SU-DHL-6 (cell line): ENCODE results near the gene RPS6KA4.

ENCODE experiments used
- H2AFZ ChIP-seq: fragments of 200-600 bp; sonication (generic); 2 replicates; pipeline ENCODE4 v1.6.1; 2014; ENCODE audit warnings: low read depth, mild to moderate bottlenecking, moderate library complexity, mixed read lengths, antibody characterized with exemption, low read length; ENCODE audit not compliant: severe bottlenecking
- H3F3A ChIP-seq: fragments of 200-600 bp; shearing (Covaris generic); 2 replicates; pipeline ENCODE4 v1.6.0; 2016; ENCODE audit warnings: antibody characterized with exemption, mild to moderate bottlenecking; ENCODE audit not compliant: insufficient read depth
- H3K27ac ChIP-seq: fragments of 200-600 bp; sonication (generic); 2 replicates; pipeline ENCODE4 v1.5.1; 2016; ENCODE audit warnings: low read depth, mild to moderate bottlenecking, low read length, moderate library complexity, mixed read lengths
- H3K27me3 ChIP-seq: fragments of 200-600 bp; sonication (generic), shearing (Covaris generic); 2 replicates; pipeline ENCODE4 v1.6.0; 2014; ENCODE audit warnings: mild to moderate bottlenecking, low read length
- H3K36me3 ChIP-seq: fragments of 200-600 bp; sonication (generic); 2 replicates; pipeline ENCODE4 v1.6.1; 2014; ENCODE audit warnings: mild to moderate bottlenecking, low read length, mixed read lengths
- H3K4me2 ChIP-seq: fragments of 300-600, 200-600 bp; shearing (Covaris generic), sonication (generic); 2 replicates; pipeline ENCODE4 v1.6.0; 2014; ENCODE audit warnings: low read length, low read depth, mild to moderate bottlenecking; ENCODE audit not compliant: poor library complexity, severe bottlenecking
- H3K4me3 ChIP-seq: fragments of 200-600 bp; sonication (generic); 2 replicates; pipeline ENCODE4 v1.5.1; 2014; ENCODE audit warnings: antibody characterized with exemption, low read length, mild to moderate bottlenecking, mixed read lengths; ENCODE audit not compliant: insufficient read depth, poor library complexity, severe bottlenecking
- H3K79me2 ChIP-seq: fragments of 200-600 bp; sonication (generic); 2 replicates; pipeline ENCODE4 v1.6.1; 2014; ENCODE audit warnings: mild to moderate bottlenecking, low read length, moderate library complexity; ENCODE audit not compliant: insufficient read depth
- H3K9ac ChIP-seq: fragments of 200-600 bp; sonication (generic); 2 replicates; pipeline ENCODE4 v1.7.0; 2014; ENCODE audit warnings: mild to moderate bottlenecking, low read length
- H3K9me2 ChIP-seq: fragments of 200-600 bp; sonication (generic); replicated peaks from 2 replicates; pipeline ENCODE4 v1.6.1; 2014; ENCODE audit warnings: low read length; ENCODE audit not compliant: insufficient read depth
- H3K9me3 ChIP-seq: fragments of 200-600 bp; sonication (generic); 2 replicates; pipeline ENCODE4 v1.6.1; 2014; ENCODE audit warnings: low read length, mixed read lengths; ENCODE audit not compliant: insufficient read depth
- H4K20me1 ChIP-seq: fragments of 200-600 bp; sonication (generic); 2 replicates; pipeline ENCODE4 v1.6.1; 2014; ENCODE audit warnings: low read depth, mild to moderate bottlenecking, antibody characterized with exemption, low read length, moderate library complexity, mixed read lengths
- CTCF ChIP-seq: fragments of 200-600 bp; sonication (generic); IDR thresholded peaks from one replicate; pipeline ENCODE4 v1.5.1; 2017; ENCODE audit warnings: antibody characterized with exemption, mild to moderate bottlenecking, low read length, moderate library complexity; ENCODE audit not compliant: insufficient read depth, poor library complexity, severe bottlenecking
- EZH2phosphoT487 ChIP-seq: fragments of 200-600 bp; sonication (generic), shearing (Covaris generic); conservative IDR thresholded peaks from 2 replicates; pipeline ENCODE4 v1.6.1; 2018; ENCODE audit warnings: mild to moderate bottlenecking, antibody characterized with exemption, low read length, moderate library complexity, mixed read lengths

Gene RPS6KA4

DNA sequence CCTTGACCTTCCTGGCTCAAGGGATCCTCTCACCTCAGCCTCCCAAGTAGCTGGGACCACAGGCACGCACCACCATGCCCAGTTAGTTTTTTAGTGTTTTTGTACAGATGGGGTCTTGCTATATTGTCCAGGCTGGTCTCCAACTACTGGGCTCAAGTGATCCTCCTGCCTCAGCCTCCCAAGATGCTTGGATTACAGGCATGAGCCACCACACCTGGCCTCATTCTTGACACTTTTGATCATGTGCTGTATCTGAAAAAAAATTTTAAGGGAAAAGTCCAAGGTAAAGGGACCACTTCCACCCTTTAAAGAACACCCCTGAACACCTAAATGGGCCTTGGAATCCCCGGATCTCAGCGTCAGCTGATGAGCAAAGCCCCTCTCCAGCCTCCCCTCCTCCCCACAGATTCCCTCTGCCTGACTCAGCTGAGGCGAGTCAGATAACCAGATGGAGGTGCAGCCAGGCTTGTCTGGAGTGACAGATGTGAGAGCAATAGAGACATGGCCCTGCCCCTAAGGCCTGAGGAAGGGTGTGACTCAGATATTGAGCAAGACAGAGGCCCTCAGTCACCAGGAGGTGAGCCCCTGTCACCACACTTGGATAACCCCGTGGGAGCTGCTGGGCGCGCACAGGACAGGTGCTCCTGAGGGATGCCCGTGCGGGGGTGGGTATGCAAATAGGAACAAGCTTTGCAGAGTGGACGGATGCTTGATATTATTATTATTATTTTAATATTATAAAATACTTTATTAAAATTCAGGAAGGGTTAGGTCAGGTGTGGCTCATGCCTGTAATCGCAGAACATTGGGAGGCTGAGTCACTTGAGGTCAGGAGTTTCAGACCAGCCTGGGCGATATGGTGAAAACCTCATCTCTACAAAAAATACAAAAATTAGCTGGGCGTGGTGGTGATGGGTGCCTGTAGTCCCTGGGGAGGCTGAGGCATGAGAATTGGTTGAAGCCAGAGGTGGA lies 23.9 kb upstream of the RPS6KA4 start:
- Histone ChIP-seq H4K20me1 (no peaks in the 10 kb centered on the region), H2AFZ (no peak overlapping the region), H3K9me3 (no peaks in the 10 kb centered on the region), H3K4me2 (peak overlapping the region; percentile 11), H3K4me3 (no peak overlapping the region), H3F3A (peaks cover 15% of the 10 kb centered on the region), H3K9me2 (no peaks in the 10 kb centered on the region), H3K27me3 (no peaks in the 10 kb centered on the region), H3K79me2 (peaks cover 5% of the 10 kb centered on the region; the same call in 1 of the 2 replicates), H3K9ac (no peak overlapping the region), H3K36me3 (no peaks in the 10 kb centered on the region), H3K27ac (peak overlapping the region; percentile 37)
- TF ChIP-seq CTCF (no peak), EZH2phosphoT487 (no peak)

DNA sequence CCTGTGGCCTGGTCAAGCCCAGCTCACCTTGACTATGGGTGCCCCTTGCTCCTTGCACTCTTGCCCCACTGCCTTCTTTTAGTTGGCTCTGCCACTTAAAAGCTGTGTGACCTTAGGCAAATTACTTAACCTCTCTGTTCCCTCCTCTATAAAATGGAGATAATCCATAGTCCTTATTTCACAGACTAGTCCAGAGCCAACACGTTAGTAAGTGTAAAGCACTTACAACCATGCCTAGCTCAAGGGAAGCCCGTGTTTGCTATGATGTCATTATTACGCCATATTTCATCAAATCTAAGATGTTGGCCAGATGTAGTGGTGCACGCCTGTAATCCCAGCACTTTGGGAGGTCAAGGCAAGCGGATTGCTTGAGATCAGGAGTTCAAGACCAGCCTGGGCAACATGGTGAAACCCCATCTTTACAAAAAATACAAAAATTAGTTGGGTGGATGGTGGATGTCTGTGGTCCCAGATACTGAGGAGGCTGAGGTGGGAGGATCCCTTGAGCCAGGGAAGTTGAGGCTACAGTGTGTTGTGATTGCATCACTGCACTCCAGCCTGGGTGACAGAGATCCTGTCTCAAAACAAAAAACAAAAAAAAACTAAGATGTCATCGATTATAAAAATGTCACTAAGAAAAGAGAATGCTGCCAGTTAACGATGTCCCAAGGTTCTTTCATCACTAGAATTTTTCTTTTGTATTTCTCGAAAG lies 21.3 kb upstream of the RPS6KA4 start:
- TF ChIP-seq CTCF (no peak), EZH2phosphoT487 (no peak)
- Histone ChIP-seq H3K9ac (no peak overlapping the region), H3K27me3 (no peaks in the 10 kb centered on the region), H3K4me3 (no peak overlapping the region), H3K36me3 (no peaks in the 10 kb centered on the region), H3K9me3 (no peaks in the 10 kb centered on the region), H2AFZ (no peak overlapping the region), H3K4me2 (peak overlapping the region; percentile 6), H4K20me1 (no peaks in the 10 kb centered on the region), H3K9me2 (no peaks in the 10 kb centered on the region), H3K79me2 (peaks cover 5% of the 10 kb centered on the region; the same call in 1 of the 2 replicates), H3K27ac (peak overlapping the region; percentile 34; the same call in 1 of the 2 replicates), H3F3A (peaks cover 15% of the 10 kb centered on the region)

- TF ChIP-seq EZH2phosphoT487: no peak
- TF ChIP-seq CTCF: no peak
- Histone ChIP-seq H3K27ac (peak overlapping the region; percentile 92), H3K9me3 (no peaks in the 10 kb centered on the region)
Observed at GRCh38 chr11:64338716-64339115, 20.2 kb upstream of the RPS6KA4 start.

More at GRCh38 chr11:64338716-64339115, 20.2 kb upstream of the RPS6KA4 start:
- Histone ChIP-seq H3K9ac (peak overlapping the region; percentile 70), H4K20me1 (no peaks in the 10 kb centered on the region), H3K4me2 (peak overlapping the region; percentile 89), H2AFZ (no peak overlapping the region), H3K9me2 (no peaks in the 10 kb centered on the region), H3K4me3 (no peak overlapping the region), H3K27me3 (no peaks in the 10 kb centered on the region), H3K79me2 (peaks cover 5% of the 10 kb centered on the region; the same call in 1 of the 2 replicates), H3F3A (peaks cover 15% of the 10 kb centered on the region), H3K36me3 (no peaks in the 10 kb centered on the region)
